OCI-LY7 (cell line): ENCODE data around the gene KAZN. TPM values are rescaled to one million over a fixed set of nuclear protein-coding genes. Genes with fewer than 3 reads are reported as not detected.

ENCODE experiments used
- BruUV-seq: library from RNA; stranded (reverse); fragments of 400-500 nt; replicated peaks from 2 replicates; lab custom pipeline; 2021; lab: Mats Ljungman, UMichigan
- CTCF ChIA-PET: fragments of 300-600 bp; sonication (Branson Sonifier 250); formaldehyde crosslinking; loops from one replicate; lab custom pipeline; 2022; ENCODE audit warnings: antibody characterized with exemption; ENCODE audit not compliant: unreplicated experiment; lab: Charles Lee
- POLR2A ChIA-PET: fragments of 300-600 bp; sonication (Branson Sonifier 250); formaldehyde crosslinking; loops from one replicate; lab custom pipeline; 2022; ENCODE audit warnings: antibody characterized with exemption; lab: Charles Lee
- DNase-seq: peaks from one replicate; pipeline ENCODE4 v3.0.0-alpha.2; 2015; ENCODE audit warnings: low spot score
- H2AFZ ChIP-seq: fragments of 200-600 bp; sonication (generic), shearing (Covaris generic); 2 replicates; pipeline ENCODE4 v1.6.1; 2014; ENCODE audit warnings: mild to moderate bottlenecking, antibody characterized with exemption, low read length, moderate library complexity
- H3K27ac ChIP-seq: fragments of 200-600 bp; sonication (generic); 2 replicates; pipeline ENCODE4 v1.5.1; 2014; ENCODE audit warnings: mixed run types, low read depth, mild to moderate bottlenecking, moderate library complexity, low read length, inconsistent platforms; ENCODE audit not compliant: poor library complexity, severe bottlenecking
- H3K36me3 ChIP-seq: fragments of 200-600 bp; sonication (generic); 2 replicates; pipeline ENCODE4 v1.6.1; 2014; ENCODE audit warnings: mild to moderate bottlenecking, antibody characterized with exemption, low read length, moderate library complexity, mixed read lengths; ENCODE audit not compliant: insufficient read depth
- H3K4me1 ChIP-seq: fragments of 200-600 bp; sonication (generic); 2 replicates; pipeline ENCODE4 v1.5.1; 2014; ENCODE audit warnings: mild to moderate bottlenecking, low read length; ENCODE audit not compliant: insufficient read depth, poor library complexity, severe bottlenecking
- H3K4me2 ChIP-seq: fragments of 200-600 bp; sonication (generic); 2 replicates; pipeline ENCODE4 v1.6.1; 2014; ENCODE audit warnings: mild to moderate bottlenecking, low read length
- H3K4me3 ChIP-seq: fragments of 200-600 bp; sonication (generic); 2 replicates; pipeline ENCODE4 v1.5.1; 2014; ENCODE audit warnings: mild to moderate bottlenecking, low read depth, low read length; ENCODE audit not compliant: poor library complexity, severe bottlenecking
- H3K79me2 ChIP-seq: fragments of 200-600 bp; sonication (generic); 2 replicates; pipeline ENCODE4 v1.6.1; 2016; ENCODE audit warnings: low read depth, mild to moderate bottlenecking, low read length, moderate library complexity, mixed read lengths; ENCODE audit not compliant: insufficient read depth
- H3K9me2 ChIP-seq: fragments of 200-600 bp; sonication (generic); 2 replicates; pipeline ENCODE4 v1.6.1; 2016; ENCODE audit warnings: mild to moderate bottlenecking, low read length, mixed read lengths; ENCODE audit not compliant: insufficient read depth
- H3K9me3 ChIP-seq: fragments of 200-600 bp; sonication (generic); 2 replicates; pipeline ENCODE4 v1.6.1; 2014; ENCODE audit warnings: mild to moderate bottlenecking, mixed run types, low read length, mixed read lengths
- H4K20me1 ChIP-seq: fragments of 200-600 bp; sonication (generic); 2 replicates; pipeline ENCODE4 v1.6.1; 2014; ENCODE audit warnings: mild to moderate bottlenecking, antibody characterized with exemption, low read length, moderate library complexity, mixed read lengths; ENCODE audit not compliant: insufficient read depth
- CTCF ChIP-seq: fragments of 200-600 bp; sonication (generic); conservative IDR thresholded peaks from 2 replicates; pipeline ENCODE4 v1.5.1; 2014; ENCODE audit warnings: mild to moderate bottlenecking, antibody characterized with exemption, low read length, moderate library complexity, mixed read lengths
- EZH2phosphoT487 ChIP-seq: fragments of 200-600 bp; sonication (generic); IDR thresholded peaks from 2 replicates; pipeline ENCODE4 v1.6.1; 2018; ENCODE audit warnings: low read depth, borderline replicate concordance, mild to moderate bottlenecking, mixed run types, antibody characterized with exemption, low read length, moderate library complexity, mixed read lengths
- intact Hi-C: fragments of 100-400 bp; cut with micrococcal nuclease; formaldehyde crosslinking; loops from one replicate; pipeline ENCODE4 v1.10.0; 2022; ENCODE audit not compliant: unreplicated experiment
- total RNA-seq, 2 experiments: library from RNA; depleted of rRNA in 1 of 2; stranded (reverse); fragments of >200 nt in 1 of 2; shearing (Covaris generic) in 1 of 2; gene quantifications; 2 replicates each; pipeline ENCODE4 v1.2.3, GENCODE V29; 2014 to 2022

KAZN gene
- total RNA-seq, 2 experiments from 2014 or later: 0.40 to 2.4 TPM

GRCh38 chr1:14626869-14627607, 28.6 kb downstream of the KAZN start:
- DNase-seq: no peak
- Histone ChIP-seq H3K4me3 (no peak overlapping the region), H3K27ac (no peak overlapping the region), H3K4me1 (no peaks in the 10 kb centered on the region), H3K4me2 (no peak overlapping the region), H3K9me3 (no peaks in the 10 kb centered on the region), H4K20me1 (no peaks in the 10 kb centered on the region), H2AFZ (no peak overlapping the region), H3K79me2 (no peaks in the 10 kb centered on the region), H3K36me3 (no peaks in the 10 kb centered on the region), H3K9me2 (no peaks in the 10 kb centered on the region)
- TF ChIP-seq CTCF (no peak; the same call in 1 of the 2 replicates), EZH2phosphoT487 (no peak)
- ChIA-PET CTCF (no interaction called here), POLR2A (no interaction called here)
- intact Hi-C loops: no loop called here
- BruUV-seq: no TSS peak

- Histone ChIP-seq H4K20me1 (no peaks in the 10 kb centered on the region), H3K9me3 (no peaks in the 10 kb centered on the region), H3K36me3 (no peaks in the 10 kb centered on the region), H3K4me2 (no peak overlapping the region), H3K79me2 (no peaks in the 10 kb centered on the region), H3K9me2 (no peaks in the 10 kb centered on the region), H3K4me3 (no peak overlapping the region), H3K27ac (no peak overlapping the region), H3K4me1 (no peaks in the 10 kb centered on the region), H2AFZ (no peak overlapping the region)
- DNase-seq: no peak
- ChIA-PET CTCF (no interaction called here), POLR2A (no interaction called here)
- BruUV-seq: no TSS peak
- intact Hi-C loops: no loop called here
- TF ChIP-seq EZH2phosphoT487 (no peak), CTCF (no peak)
Observed at GRCh38 chr1:14627608-14628489, 29.4 kb downstream of the KAZN start.
